Neural cell (in vitro differentiated cells): Measurements from ENCODE around the gene HDAC5. TPM values are rescaled to one million over a fixed set of nuclear protein-coding genes. Genes with fewer than 3 reads are reported as not detected.

Source experiments
- H2AFZ ChIP-seq: fragments of 200-600, 300-800 bp; sonication (generic), shearing (Covaris generic); 2 replicates; pipeline ENCODE4 v1.6.0; 2014; ENCODE audit warnings: low read depth, mild to moderate bottlenecking, antibody characterized with exemption, low read length, moderate library complexity
- H3F3A ChIP-seq: fragments of 200-600 bp; shearing (Covaris generic); 2 replicates; pipeline ENCODE4 v1.6.1; 2016; ENCODE audit warnings: mild to moderate bottlenecking, moderate library complexity, mixed read lengths, antibody characterized with exemption, low read length; ENCODE audit not compliant: insufficient read depth, poor library complexity, severe bottlenecking
- H3K27ac ChIP-seq: fragments of 200-600, 300-800 bp; sonication (generic), shearing (Covaris generic); 2 replicates; pipeline ENCODE4 v1.5.1; 2014; ENCODE audit warnings: mild to moderate bottlenecking, low read length, moderate library complexity
- H3K27me3 ChIP-seq: fragments of 300-800, 200-600 bp; sonication (generic), shearing (Covaris generic); 2 replicates; pipeline ENCODE4 v1.6.0; 2014; ENCODE audit warnings: mild to moderate bottlenecking, low read depth, low read length, moderate library complexity; ENCODE audit not compliant: insufficient read depth
- H3K36me3 ChIP-seq: fragments of 300-800, 200-600 bp; sonication (generic), shearing (Covaris generic); 2 replicates; pipeline ENCODE4 v1.5.1; 2014; ENCODE audit warnings: mild to moderate bottlenecking, antibody characterized with exemption, low read length, moderate library complexity; ENCODE audit not compliant: insufficient read depth
- H3K4me2 ChIP-seq: fragments of 300-800, 200-600 bp; sonication (generic), shearing (Covaris generic); 2 replicates; pipeline ENCODE4 v1.6.0; 2014; ENCODE audit warnings: mild to moderate bottlenecking, low read length
- H3K4me3 ChIP-seq: fragments of 300-800, 200-600 bp; sonication (generic), shearing (Covaris generic); 2 replicates; pipeline ENCODE4 v1.5.1; 2014; ENCODE audit warnings: mild to moderate bottlenecking, low read length, moderate library complexity
- H3K79me2 ChIP-seq: fragments of 200-600 bp; shearing (Covaris generic); replicated peaks from 2 replicates; pipeline ENCODE4 v1.6.0; 2014; ENCODE audit warnings: mild to moderate bottlenecking, low read length, moderate library complexity; ENCODE audit not compliant: insufficient read depth
- H3K9ac ChIP-seq: fragments of 300-800, 200-600 bp; sonication (generic), shearing (Covaris generic); 2 replicates; pipeline ENCODE4 v1.6.1; 2016; ENCODE audit warnings: mild to moderate bottlenecking, low read length, mixed read lengths
- H3K9me2 ChIP-seq: fragments of 200-600 bp; shearing (Covaris generic); 2 replicates; pipeline ENCODE4 v1.6.1; 2016; ENCODE audit warnings: mild to moderate bottlenecking, low read length, mixed read lengths; ENCODE audit not compliant: insufficient read depth
- H3K9me3 ChIP-seq: fragments of 200-600, 300-800 bp; sonication (generic), shearing (Covaris generic); 2 replicates; pipeline ENCODE4 v1.6.1; 2016; ENCODE audit warnings: mild to moderate bottlenecking, mixed run types, low read length, moderate library complexity, mixed read lengths
- H4K20me1 ChIP-seq: fragments of 200-600 bp; shearing (Covaris generic); 2 replicates; pipeline ENCODE4 v1.6.1; 2016; ENCODE audit warnings: mild to moderate bottlenecking, mixed run types; ENCODE audit not compliant: insufficient read depth
- CTCF ChIP-seq: fragments of 450-650 bp; IDR thresholded peaks from 2 replicates; pipeline ENCODE4 v1.5.1; 2014; ENCODE audit warnings: antibody characterized with exemption, mild to moderate bottlenecking, moderate library complexity; ENCODE audit not compliant: poor library complexity, severe bottlenecking
- EP300 ChIP-seq: fragments of 450-650 bp; conservative IDR thresholded peaks from 2 replicates; pipeline ENCODE4 v1.6.1; 2014; ENCODE audit warnings: antibody characterized with exemption, mild to moderate bottlenecking, moderate library complexity; ENCODE audit not compliant: poor library complexity, severe bottlenecking
- EZH2 ChIP-seq: fragments of 200-600, 300-800 bp; shearing (Covaris generic), sonication (generic); IDR thresholded peaks from 2 replicates; pipeline ENCODE4 v1.6.1; 2014; ENCODE audit warnings: antibody characterized with exemption, low read length, borderline replicate concordance, mild to moderate bottlenecking; ENCODE audit not compliant: insufficient read depth, poor library complexity, severe bottlenecking
- MXI1 ChIP-seq: fragments of 450-650 bp; conservative IDR thresholded peaks from 2 replicates; pipeline ENCODE4 v1.6.1; 2014; ENCODE audit warnings: antibody characterized with exemption, mild to moderate bottlenecking; ENCODE audit not compliant: poor library complexity, severe bottlenecking
- POLR2AphosphoS5 ChIP-seq: IDR thresholded peaks from 2 replicates; pipeline ENCODE4 v1.6.1; 2012
- RAD21 ChIP-seq: fragments of 450-650 bp; conservative IDR thresholded peaks from 2 replicates; pipeline ENCODE4 v1.6.1; 2014; ENCODE audit warnings: antibody characterized with exemption, mild to moderate bottlenecking, moderate library complexity
- REST ChIP-seq: IDR thresholded peaks from 2 replicates; pipeline ENCODE4 v1.6.1; 2012; ENCODE audit warnings: borderline replicate concordance
- SMC3 ChIP-seq: fragments of 450-650 bp; conservative IDR thresholded peaks from 2 replicates; pipeline ENCODE4 v1.6.1; 2014; ENCODE audit warnings: antibody characterized with exemption, mild to moderate bottlenecking, moderate library complexity; ENCODE audit not compliant: poor library complexity
- TAF1 ChIP-seq: IDR thresholded peaks from 2 replicates; pipeline ENCODE4 v1.6.1; 2012; ENCODE audit warnings: low read depth
- polyA plus RNA-seq: library from polyadenylated mRNA; depleted of rRNA; stranded (reverse); fragments of >200 nt; gene quantifications from 2 replicates; pipeline ENCODE4 v1.2.3, GENCODE V29; 2014

The HDAC5 gene
- polyA plus RNA-seq, 1 donor from 2014 or later: 97.8 TPM

DNA sequence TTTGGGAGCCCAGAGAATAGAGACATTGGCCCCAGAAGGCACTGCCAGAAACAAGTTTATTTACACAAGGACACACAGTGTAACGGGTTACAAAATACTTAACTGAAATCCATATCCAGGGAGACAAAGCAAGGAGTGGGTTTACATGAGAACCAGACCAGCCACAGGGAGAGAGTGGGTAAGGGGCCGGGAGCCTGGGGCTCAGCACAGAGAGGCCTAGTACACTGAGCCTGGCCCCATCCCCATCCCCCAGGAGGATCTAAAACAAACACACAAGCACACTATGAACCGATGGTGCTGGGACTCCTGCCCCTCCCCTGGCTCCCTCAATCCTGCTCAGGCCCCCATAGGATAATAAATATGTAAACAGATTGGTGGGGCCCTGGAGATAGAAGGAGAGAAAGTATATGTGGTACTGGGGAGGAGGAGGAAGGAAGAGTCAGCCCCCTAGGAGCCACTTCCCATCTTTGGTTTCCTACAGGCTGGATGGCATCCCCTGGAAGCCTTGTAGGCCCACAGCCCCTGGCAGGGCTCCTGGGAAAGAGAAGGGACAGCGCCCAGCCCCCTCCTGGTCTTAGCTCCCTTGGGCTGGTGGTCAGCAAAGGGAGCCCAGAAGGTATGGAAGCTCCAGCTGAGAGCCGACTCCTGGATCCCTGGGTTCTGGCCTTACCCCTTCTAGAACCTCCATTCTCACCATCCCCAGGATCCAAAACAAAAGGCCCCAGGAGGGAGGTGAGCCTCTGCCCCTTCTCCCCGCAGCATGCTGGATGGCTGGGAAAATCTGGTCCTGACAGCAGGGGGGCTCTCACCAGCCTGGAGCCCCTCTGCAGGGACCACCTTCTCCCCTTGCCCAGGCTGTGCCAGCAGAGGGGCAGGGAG lies 46.5 kb downstream of the HDAC5 start:
- no peaks in the 10 kb centered on the region for H3K9me3 ChIP-seq
- H3K79me2 ChIP-seq: peaks cover 11% of the 10 kb centered on the region
- H3K27me3 ChIP-seq: no peaks in the 10 kb centered on the region
- H3K4me2 ChIP-seq: no peak overlapping the region
- no peak overlapping the region for H3K27ac ChIP-seq
- no peaks in the 10 kb centered on the region for H3F3A ChIP-seq
- no peak overlapping the region for H3K9ac ChIP-seq
- no peaks in the 10 kb centered on the region for H4K20me1 ChIP-seq
- H3K4me3 ChIP-seq: no peak overlapping the region
- no peak overlapping the region for H2AFZ ChIP-seq
- no peaks in the 10 kb centered on the region for H3K36me3 ChIP-seq
- no peaks in the 10 kb centered on the region for H3K9me2 ChIP-seq
- no peak for TF ChIP-seq RAD21
- no peak for TF ChIP-seq MXI1
- TF ChIP-seq EP300: no peak
- no peak for TF ChIP-seq TAF1
- no peak for TF ChIP-seq POLR2AphosphoS5
- no peak for TF ChIP-seq CTCF
- TF ChIP-seq REST: no peak
- no peak for TF ChIP-seq EZH2
- TF ChIP-seq SMC3: no peak

GRCh38 chr17:44075598-44076293 lies 47.7 kb downstream of the HDAC5 start:
- H3K79me2 ChIP-seq: peaks cover 15% of the 10 kb centered on the region
- H3K4me2 ChIP-seq: no peak overlapping the region
- no peaks in the 10 kb centered on the region for H3K27me3 ChIP-seq
- no peaks in the 10 kb centered on the region for H4K20me1 ChIP-seq
- no peaks in the 10 kb centered on the region for H3F3A ChIP-seq
- H2AFZ ChIP-seq: no peak overlapping the region
- H3K9ac ChIP-seq: no peak overlapping the region
- TF ChIP-seq TAF1 (no peak), CTCF (no peak), REST (no peak), SMC3 (no peak), EZH2 (no peak), EP300 (no peak), MXI1 (no peak), RAD21 (no peak), POLR2AphosphoS5 (no peak)
- no peaks in the 10 kb centered on the region for H3K36me3 ChIP-seq
- no peaks in the 10 kb centered on the region for H3K9me2 ChIP-seq
- no peak overlapping the region for H3K27ac ChIP-seq
- no peak overlapping the region for H3K4me3 ChIP-seq
- no peaks in the 10 kb centered on the region for H3K9me3 ChIP-seq
